GM04503 (cell line): ENCODE measurements around the gene CARD9.

Experiments
- DNase-seq: peaks from one replicate; pipeline ENCODE4 v3.0.0-alpha.2; 2012; ENCODE audit warnings: low read depth

CARD9 gene

DNA sequence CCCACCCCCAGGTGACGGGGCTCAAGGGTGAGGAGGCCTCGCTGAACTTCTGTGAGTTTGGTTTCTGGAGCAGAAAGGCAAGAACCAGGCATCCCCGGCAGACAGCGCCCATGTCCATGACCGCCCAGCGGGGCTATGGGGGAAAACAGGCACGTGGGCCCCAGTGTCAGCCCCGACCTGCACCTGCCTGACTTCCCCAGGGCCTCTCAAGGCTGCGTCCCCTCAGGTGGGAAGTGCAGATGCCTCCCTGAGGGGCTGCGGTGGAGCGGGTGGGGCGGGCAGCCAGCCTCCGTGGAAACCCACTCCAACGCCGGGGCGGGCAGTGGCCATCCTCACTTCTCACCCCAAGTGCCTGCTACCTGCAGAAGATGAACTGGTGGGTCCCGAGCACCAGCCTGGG is 6.9 kb upstream of the CARD9 start:
- DNase-seq: no peak

DNA sequence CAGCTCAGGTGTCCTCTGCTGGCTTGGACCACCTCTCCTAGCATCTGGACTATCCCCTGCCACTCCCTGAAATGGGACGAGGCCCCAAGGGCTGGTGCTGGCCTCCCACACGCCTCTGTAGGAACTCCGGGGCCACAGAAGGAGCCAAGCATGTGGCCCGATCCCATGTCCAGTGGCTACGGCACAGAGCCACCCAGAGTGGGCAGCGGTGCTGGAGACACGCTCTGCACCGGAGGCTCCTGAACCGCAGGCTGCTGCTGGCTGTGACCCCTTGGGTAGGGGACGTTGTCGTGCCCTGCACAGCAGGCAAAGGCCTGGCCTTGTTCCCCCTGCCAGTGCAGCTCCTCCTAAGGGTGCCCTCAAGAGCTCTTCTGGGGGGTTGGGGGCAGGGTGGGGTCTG is 6.4 kb upstream of the CARD9 start:
- no peak for DNase-seq

DNA sequence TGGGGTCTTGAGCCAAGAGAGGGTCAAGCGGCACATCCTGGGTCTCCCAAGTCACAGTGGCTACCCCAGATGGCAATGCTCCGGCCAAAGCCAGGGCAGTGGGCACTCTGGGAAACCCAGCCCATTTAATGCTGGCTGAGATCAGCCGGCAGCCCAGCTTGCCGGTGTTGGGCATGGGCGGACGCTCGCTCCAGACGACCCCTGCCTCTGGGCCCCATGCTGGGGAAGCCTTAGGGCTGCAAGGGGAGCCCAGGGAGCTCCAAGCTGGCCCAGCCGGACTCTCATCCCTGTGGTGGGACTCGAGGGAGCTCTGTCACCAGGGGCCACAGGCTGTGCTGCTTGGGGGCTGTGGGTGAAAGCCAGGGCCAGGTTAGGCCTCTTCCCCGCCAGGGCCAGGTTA is 5.9 kb upstream of the CARD9 start:
- DNase-seq: no peak

DNA sequence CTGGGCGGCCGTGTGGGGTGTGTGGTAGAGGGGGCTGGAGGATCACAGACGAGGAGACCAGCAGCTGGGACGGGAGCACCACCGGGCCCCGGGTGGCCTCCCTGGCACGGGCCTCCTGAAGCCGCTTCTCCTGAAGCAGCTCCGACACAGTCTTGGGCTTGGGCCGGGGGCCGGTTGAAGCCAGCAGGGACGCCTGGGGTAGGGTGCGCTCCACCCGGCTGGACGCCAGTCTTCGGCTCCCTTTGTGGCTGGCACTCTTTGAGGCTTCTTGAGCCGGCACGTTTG is 5.5 kb upstream of the CARD9 start:
- no peak for DNase-seq

DNA sequence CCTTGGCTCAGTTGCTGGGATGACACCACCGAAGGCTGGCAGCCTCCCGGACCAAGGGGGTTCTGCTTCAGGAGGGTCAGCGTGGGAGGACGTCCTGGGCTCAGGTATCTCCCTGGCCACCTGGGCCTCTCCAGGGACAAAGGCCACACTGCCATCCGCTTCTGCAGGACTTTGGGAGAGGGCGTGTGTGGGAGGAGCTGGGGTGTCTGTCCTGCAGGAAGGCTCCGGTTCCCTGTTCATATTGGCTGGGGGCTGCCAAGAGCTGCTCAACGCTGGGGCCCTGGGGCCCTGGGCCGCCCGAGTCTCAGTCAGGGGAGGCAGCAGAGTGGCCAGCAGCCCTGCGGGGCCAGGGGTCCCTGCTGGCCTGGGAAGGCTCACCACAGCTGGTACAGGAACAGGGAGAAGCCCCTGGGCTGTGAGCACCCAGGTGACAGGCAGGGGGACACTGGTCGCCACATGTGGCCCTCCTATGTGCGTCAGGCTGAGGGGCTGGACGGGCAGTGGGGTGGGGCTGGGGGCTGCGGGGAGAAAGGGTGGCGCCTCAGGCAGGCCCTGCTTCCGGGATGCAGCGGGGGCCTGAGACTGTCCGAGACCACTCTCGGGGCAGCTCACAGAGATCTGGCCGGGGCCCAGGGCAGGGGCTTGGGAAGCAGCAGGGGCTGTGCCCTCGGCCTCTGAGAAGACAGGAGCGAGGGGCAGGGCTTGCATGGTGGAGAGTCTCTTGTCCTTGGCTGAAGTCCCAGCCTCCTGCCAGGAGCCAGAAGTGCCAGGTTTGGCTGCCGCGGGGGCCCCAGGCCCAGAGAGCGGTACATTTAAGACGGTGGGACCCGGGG is 4.9 kb upstream of the CARD9 start:
- no peak for DNase-seq

DNA sequence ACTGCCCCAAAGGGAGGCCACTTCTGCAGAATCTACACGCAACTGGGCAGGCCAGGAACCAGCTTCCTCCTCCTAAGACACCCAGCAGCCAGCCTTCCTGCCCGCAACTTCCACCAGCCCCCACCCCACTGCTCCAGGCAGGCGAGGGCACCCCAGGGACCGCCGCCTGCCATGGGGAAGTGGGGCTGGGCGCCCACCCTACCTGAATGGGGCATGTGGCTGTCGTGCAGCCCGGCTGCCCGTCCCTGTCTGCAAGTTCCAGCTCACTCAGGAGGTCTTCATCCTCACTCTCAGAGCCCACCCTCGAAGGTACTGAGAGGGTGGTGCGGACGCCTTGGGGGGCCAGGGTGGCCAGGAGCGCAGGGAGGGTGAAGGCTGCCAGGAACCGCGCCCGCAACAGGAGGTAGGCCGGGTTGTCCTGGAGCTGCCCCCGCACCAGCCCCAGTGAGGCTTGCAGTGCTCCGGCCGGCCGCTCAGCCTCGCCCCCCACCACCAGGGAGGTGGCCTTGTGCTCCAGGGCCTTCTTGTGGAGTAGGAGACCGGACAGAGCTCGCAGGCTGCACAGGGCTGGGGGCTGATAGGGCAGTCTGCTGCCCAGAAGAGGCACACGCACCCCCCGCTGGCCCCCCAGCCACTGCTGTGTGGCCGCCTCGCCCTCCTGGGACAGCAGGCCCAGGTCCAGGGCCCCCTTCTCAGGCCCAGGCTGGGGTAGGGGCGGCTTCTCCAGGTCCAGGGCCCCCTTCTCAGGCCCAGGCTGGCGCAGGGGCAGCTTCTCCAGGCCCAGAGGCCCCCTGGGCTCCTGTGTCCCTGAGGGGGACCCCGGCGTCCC is 4.1 kb upstream of the CARD9 start:
- DNase-seq: no peak

DNA sequence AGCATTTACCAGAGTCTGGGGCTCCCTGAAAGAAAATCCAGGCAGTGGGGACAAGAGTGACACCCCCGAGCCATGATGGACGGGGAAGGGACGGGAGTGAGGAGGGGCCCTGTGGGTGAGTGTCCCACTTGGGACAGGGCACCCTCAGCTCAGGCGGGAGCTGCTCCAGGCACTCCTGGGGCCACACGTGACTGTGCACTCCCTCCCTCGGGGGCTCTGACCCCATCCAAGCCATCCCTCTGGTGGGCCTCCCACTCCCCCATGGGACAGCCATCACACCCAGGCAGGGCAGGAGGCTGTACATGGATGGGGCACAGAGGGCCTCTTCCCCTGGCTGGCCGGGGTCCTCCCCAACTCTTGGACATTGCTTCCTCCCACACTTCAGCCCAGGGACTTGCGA is 3.0 kb upstream of the CARD9 start:
- DNase-seq: no peak

DNA sequence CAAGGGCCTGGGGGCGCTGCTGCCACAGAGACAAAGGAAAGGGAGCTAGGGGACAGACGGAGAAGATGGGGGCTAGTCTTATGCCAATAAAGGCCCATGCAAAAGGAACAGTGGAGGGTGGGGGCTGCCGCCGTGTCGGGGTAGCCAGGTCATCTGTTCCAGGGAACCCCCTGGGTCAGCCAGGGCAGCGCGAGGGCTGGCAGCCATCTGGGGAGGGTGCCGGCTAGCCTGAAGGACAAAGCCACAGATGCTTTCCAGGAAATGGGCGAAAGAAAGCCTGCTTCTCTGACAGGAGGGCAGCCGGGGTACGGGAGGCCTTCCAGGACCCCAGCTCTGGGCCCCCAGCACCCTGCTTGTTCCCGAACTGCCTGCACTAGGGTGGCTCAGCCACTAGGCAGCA is 1.6 kb upstream of the CARD9 start:
- no peak for DNase-seq

DNA sequence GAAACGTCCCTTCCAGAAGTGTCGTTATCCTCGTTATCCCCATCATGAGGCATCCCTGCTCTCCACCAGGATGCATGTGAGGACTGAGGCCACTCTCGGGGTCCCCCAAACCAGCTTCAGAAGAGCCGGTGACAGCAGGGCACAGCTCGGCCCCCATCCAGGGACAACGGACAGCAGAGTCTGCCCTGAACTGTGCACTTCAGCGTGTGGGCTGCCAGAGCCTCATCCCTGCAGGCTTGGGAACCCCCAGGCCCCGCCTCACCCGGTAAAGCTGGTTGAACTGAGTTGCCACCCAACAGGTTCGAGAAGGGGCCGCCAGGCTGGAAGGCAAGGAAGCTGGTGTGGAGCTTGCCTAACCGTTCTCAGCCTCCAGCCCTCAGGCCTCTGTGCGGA is 710 bp upstream of the CARD9 start:
- no peak for DNase-seq

DNA sequence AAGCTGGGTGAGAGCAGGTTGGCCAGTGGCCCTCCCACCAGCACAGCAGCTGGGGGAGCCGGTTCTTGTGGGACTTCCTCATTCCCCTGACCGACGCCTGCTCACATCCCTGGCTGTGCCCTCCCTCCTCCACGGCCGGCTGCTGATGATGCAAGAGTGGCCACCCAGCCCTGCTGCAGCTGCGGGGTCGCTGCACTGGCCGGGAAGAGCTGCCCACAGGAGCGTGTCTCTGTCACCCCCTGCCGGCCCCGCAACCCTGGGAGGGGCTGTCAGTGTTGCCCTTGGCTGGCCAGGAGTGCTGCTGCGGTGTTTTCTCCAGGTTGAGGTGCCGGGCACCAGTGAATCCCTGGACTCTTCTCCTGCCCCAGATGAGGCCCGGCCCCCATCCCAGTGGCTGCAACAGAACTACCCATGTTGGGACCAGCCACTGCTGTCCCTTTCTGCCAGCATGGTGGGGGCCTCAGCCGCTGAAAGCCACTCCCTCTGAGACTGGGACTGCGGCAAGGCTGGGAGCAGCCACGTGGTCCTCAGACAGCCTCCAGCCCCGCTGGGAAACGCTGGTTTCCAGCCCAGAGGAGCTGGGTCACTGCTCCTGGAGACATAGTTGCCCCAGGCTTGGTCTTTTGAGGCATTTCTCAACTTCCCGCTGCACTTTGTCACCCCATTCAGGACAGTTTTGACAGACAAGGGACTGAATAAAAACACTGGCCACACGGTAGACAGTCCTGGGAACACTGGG is 739 bp downstream of the CARD9 start:
- DNase-seq: peak; percentile 44

DNA sequence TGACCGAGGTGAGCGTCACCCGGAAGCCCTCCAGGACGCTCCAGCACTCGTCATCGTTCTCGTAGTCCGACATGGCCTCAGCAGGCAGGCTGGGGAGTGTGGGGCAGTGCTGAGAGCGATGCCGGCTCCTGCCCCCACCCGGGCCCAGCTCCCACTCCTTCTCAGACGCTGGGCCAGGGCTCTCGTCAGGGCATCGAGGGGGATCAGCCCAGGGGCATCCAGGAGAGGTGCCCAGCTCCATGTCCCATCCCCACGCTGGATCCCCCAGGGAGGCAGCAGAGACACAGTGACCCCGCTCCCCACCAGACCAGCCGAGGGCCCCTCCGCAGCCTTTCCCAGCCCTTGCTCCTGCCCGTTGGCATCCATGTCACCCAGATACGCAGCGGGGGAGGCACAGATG is 1.5 kb downstream of the CARD9 start:
- DNase-seq: no peak

DNA sequence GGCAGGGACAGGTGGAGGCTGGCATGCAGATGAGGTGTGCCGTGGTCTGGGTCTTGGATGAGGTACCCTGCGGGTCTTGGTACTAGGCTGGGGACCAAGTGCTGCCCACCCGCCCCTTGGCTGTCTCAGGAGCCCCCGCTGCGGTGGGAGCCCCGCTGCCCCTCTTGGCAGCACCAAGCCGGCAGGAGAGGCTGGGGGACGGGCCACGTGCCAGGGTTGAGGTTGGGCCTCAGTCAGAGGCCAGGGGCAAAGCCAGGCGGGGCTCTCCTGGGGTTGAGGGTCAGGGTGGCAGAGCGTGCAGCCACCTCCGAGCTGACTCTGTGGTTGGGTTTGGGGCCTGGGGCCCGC is 2.0 kb downstream of the CARD9 start:
- no peak for DNase-seq

DNA sequence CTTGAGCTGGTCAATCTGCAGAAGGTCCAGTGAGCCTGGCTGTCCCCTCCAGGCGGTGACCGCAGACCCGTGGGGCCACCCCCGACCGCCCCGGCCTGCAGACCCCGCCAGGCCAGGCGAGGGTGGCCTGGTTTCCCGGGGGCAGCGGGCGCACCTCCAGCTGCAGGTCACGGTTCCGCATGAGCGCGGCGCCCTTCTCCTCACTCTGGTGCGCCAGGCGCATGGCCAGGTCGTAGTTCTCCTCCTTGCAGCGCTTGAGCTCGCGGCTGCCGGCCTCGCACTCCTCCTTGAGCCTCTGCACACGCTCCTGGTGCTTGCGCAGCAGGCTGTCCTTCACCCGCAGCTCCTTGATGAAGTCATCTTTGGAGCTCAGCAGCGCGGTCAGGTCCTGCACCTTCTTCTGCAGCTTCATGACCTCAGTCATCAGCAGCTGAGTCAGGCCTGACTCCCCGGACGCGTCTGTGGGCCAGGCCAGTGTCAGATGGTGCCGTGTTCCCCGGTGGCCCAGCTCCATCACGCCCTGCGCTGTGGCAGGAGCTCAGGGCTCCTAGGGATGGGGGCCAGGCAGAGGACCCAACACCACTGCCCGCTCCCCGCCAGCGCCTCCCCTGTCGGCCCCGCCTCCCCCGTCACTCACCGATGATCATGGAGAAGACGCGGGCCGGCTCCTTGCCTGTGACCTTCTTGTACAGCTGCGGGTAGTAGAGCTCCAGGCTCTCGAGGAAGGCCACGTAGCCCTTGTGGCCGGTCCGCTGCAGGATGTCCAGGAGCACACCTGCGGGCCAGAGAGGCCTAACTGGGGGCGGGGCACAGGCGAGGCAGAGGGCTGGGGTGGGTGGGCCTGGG is 2.6 kb downstream of the CARD9 start:
- DNase-seq: no peak

DNA sequence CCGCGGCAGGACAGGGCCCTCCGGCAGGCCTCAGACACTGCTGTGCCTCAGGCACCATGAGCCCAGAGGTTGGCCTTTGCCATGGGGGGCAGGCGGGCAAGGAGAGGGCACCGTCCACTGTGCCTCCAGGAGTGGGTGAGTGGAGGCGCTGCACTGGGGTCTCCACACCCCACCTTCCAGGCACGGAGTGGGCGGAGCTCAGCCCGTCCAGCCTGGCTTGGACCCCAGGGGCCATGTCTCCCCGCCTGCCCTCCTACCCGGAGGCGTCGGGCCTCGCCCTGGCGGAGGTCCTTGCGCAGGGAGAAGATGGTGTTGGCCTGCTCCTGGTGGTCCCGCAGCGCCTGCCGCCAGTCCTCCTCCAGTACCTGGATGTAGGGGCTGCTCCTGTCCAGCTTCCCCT is 3.4 kb downstream of the CARD9 start:
- DNase-seq: no peak

DNA sequence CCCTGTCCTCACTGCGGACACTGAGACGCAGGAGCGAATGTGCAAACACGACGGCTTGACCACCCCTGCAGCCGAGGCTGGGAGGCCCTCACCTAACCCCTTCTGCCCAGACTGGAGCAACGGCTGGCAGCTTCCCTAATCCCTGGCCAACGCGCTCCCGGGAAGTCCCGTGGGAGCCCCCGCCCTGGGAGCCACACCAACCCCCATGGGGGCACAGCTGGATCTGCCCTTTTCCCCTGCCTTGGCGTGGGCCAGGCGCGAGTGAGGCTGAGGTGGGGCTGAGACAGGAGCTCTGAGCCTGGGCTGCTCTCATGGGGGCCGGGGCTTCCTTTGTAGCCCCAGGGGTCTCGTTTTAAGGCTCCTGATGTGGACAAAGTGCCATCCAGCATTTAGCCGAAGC is 5.3 kb downstream of the CARD9 start:
- no peak for DNase-seq

DNA sequence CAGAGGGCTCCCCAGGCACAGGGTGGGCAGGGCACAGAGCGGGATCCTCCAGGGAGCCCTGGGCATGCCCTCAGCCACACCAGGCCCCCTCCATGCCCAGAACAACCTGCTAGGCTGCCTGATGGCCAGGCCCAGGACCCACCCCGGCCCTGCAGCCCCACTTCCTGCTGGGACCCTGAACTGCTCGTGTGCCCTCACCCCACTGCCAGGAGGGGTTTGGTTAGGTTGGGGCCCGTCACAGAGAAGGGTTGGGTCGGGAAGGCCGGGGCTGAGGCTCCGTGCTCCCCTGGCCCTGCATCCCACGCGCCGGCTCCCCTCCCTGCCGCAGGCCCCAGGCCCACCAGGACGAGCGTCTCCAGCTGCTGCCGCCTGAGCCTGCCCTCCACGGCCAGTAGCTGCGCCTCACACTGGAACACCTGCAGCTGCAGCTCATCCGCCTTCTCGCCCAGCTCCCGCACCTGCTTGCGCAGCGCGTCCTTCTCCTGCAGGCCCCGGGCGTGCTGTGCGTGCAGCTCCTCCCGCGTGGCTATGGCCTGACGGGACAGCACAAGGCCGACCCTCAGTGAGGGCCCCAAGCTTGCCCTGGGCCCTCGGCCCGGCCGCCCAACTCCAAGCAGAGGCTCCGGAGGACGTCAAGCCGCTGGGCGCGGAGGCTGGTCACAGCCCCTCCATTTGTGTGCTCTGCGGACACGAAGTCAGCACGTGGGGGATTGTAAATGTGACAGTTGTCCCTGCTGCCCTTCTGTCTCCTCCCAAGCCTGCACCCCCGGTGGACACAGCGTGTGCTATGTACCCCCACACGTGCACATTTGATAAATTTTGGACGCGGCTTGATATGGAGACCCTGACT is 5.9 kb downstream of the CARD9 start:
- no peak for DNase-seq

DNA sequence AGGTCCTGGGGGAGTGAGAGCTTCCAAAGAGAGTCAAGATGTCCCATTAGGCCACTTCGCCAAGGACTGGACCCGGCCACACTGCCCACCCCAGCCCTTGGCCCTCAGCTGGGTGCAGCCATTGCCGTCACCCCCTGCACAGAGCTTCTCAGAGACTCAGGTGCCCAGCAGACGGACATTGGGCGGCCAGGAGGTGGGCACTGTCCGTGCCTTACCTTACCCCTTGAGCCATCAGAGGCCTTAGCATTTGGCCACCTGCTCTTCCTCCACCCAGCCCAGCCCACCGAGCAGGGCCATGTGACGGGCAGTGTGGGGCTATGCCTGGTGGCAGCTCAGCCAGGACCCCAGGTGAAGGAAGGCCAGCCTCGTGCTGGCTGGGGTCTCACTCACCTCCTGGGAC is 6.6 kb downstream of the CARD9 start:
- DNase-seq: no peak

DNA sequence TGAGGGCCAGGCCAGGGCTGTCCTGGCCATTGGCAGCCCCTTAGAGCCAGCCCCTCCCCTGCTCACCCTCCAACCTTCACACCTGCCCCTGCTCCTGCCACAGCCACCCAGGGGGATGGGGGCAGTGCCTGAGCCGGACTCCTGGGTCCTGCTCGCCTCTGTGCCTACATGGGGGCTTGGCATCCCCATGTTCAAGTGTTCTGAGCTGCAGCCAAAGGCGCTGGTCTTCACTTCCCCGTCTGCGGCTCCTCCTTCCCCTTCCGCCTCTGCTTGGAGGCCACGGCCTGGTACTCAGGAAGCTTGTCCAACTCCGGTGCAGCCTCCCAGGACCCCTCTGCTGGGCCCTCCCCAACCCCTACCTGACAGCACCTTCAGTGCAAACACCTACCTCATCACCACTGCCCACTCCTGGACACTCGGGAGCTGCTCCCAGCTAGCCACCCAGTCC is 7.7 kb downstream of the CARD9 start:
- DNase-seq: no peak

DNA sequence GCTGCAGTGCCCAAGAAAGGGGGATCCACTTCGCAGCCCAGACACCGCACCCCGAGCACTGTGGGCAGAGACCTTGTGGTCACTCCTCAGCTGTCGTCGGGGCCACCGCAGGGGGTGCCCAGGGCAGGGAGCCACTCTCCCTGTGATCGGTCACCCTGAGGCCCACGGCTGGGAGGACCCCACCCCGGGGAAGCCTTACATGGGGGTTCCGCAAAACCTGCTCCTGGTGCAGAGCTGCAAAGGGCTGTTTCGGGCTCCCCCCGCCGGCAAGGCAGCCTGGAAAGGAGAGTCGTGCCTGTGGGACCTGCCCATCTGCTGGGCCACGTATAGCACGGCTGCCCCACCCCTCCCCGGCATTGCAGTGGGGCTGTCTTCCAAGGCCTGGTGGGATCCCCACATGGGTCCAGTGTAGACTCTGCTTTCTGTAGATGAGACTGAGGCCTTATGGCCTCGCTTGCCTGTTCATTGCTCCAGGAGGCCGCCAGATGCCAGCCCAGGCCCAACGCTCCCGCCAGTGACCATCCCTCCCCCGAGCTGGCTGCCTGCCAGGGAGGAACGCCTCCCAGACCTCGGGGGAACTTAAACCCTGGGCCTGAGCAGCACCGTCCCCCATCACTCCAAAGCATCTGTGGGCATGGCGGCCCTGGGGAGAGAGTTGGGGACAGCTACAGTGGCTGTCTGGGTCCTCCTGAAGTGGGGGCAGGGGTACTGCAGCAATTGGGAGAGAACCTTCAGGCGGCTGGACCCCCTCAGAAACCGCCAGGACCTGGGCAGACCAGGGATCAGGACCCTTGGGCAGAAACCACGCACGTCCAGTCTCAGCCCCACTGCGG is 8.3 kb downstream of the CARD9 start:
- no peak for DNase-seq
